ENCODE measurements around the gene CSTPP1. TPM values are rescaled to one million over a fixed set of nuclear protein-coding genes. Genes with fewer than 3 reads are reported as not detected.

The CSTPP1 gene
- total RNA-seq, 4 donors from 2014 or later, result 4.3 to 8.1 (median 6.4) TPM

DNA sequence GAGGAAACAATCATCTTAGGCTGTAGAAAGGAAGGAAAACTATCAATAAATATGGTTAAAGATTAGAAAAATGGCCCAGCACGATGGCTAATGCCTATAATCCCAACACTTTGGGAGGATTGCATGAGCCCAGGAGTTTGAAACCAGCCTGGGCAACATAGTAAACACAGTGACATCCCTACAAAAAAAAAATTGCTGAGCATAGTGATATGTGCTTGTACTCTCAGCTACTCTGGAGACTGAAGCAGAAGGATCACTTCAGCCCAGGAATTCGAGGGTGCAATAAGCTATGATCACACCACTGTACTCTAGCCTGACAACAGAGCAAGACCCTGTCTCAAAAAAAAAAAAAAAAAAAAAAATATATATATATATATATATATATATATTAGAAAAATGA is 185.2 kb downstream of the CSTPP1 start:
- intact Hi-C loops (cut with DNase I; ENCODE audit: low total_unique reads), result no loop called here
- DNase-seq (no peak), ATAC-seq (no peak)
- no peaks in the 10 kb centered on the region for H3K36me3 ChIP-seq
- in situ Hi-C loops (cut with MboI; ENCODE audit: low sequenced_read_pairs in 4 of 4), result no loop called here
- no peak overlapping the region for H3K27ac ChIP-seq
- no peak for TF ChIP-seq POLR2A (IDR thresholded peaks at IDR 0.05)
- TF ChIP-seq, protein P1, sequence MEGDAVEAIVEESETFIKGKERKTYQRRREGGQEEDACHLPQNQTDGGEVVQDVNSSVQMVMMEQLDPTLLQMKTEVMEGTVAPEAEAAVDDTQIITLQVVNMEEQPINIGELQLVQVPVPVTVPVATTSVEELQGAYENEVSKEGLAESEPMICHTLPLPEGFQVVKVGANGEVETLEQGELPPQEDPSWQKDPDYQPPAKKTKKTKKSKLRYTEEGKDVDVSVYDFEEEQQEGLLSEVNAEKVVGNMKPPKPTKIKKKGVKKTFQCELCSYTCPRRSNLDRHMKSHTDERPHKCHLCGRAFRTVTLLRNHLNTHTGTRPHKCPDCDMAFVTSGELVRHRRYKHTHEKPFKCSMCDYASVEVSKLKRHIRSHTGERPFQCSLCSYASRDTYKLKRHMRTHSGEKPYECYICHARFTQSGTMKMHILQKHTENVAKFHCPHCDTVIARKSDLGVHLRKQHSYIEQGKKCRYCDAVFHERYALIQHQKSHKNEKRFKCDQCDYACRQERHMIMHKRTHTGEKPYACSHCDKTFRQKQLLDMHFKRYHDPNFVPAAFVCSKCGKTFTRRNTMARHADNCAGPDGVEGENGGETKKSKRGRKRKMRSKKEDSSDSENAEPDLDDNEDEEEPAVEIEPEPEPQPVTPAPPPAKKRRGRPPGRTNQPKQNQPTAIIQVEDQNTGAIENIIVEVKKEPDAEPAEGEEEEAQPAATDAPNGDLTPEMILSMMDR (IDR thresholded peaks at IDR 0.05 in 4 of 5, conservative IDR thresholded peaks at IDR 0.05 in 1 of 5), result no peak
- no peaks in the 10 kb centered on the region for H3K4me1 ChIP-seq
- H3K9me3 ChIP-seq, result no peaks in the 10 kb centered on the region
- H3K27me3 ChIP-seq, result no peaks in the 10 kb centered on the region
- no peak overlapping the region for H3K4me3 ChIP-seq

DNA sequence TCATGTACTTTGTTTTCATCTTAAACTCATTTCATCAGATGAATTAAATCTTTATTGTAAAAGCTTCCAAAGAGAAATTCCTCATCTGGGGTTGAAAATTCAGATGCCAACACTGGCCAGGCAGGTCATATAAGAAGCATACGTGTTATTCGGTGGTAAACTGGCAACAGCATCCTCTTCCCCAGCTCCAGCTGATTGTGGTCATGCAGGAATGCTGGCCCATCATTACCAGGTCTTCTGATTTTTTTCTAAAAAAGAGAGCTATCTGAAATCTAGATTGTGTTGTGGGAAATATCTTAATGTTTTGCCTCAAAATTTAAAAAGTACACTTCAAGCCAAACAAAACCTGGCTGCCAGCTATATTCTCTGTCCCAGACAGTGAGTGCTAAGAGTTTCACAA is 186.5 kb downstream of the CSTPP1 start:
- TF ChIP-seq POLR2A (IDR thresholded peaks at IDR 0.05), result no peak
- TF ChIP-seq, protein P1 (IDR thresholded peaks at IDR 0.05 in 4 of 5, conservative IDR thresholded peaks at IDR 0.05 in 1 of 5), result no peak
- ATAC-seq, result no peak
- Histone ChIP-seq H3K4me3 (no peak overlapping the region), H3K27me3 (no peaks in the 10 kb centered on the region), H3K36me3 (no peaks in the 10 kb centered on the region), H3K4me1 (no peaks in the 10 kb centered on the region), H3K9me3 (no peaks in the 10 kb centered on the region), H3K27ac (no peak overlapping the region)
- in situ Hi-C loops (cut with MboI; ENCODE audit: low sequenced_read_pairs in 4 of 4) (no loop called here), intact Hi-C loops (cut with DNase I; ENCODE audit: low total_unique reads) (no loop called here)
- DNase-seq, result no peak

DNA sequence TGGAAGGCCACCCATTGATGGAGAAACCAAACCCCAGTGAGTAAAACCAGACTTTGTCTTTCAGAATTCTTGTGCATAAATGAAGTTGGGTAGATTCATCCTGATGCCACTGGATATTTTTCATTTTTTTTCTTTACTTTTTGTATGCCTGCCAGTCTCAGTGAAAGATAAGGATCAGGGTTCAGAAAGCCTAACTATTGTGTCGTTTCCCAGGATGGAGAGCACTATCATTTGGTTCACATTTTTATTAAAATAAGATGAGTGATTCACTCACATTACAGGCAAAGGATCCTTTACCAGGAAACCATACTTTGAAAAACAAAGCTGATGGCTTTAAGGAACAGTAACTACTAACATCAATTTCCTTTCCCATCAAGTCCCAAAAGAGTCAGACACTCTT is 188.1 kb downstream of the CSTPP1 start:
- in situ Hi-C loops (cut with MboI; ENCODE audit: low sequenced_read_pairs in 4 of 4) (no loop called here), intact Hi-C loops (cut with DNase I; ENCODE audit: low total_unique reads) (no loop called here)
- Histone ChIP-seq H3K9me3 (no peaks in the 10 kb centered on the region), H3K4me1 (no peaks in the 10 kb centered on the region), H3K27ac (no peak overlapping the region), H3K36me3 (no peaks in the 10 kb centered on the region), H3K4me3 (no peak overlapping the region), H3K27me3 (no peaks in the 10 kb centered on the region)
- TF ChIP-seq, protein P1 (IDR thresholded peaks at IDR 0.05 in 4 of 5, conservative IDR thresholded peaks at IDR 0.05 in 1 of 5), result no peak
- TF ChIP-seq POLR2A (IDR thresholded peaks at IDR 0.05), result no peak
- ATAC-seq (no peak), DNase-seq (no peak)

DNA sequence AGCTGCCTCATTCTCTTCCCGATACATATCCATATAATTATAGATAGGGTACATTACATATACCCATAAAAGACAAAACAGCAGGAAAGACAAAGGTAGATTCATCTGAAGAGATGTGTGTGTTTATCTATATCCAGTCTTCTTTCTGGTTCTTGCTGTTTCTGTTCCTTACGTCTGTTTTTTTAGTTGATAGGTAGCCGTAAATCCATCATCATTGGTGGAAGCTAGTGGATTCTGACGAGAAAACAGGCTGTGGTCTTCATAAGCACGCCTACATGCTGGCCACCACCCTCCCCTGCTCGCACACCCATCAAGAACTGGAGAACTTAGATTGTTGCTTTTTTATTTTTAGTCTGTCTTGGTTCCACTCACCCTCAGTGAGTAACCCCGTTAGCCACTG is 188.5 kb downstream of the CSTPP1 start:
- H3K27me3 ChIP-seq, result no peaks in the 10 kb centered on the region
- DNase-seq (no peak), ATAC-seq (no peak)
- intact Hi-C loops (cut with DNase I; ENCODE audit: low total_unique reads) (no loop called here), in situ Hi-C loops (cut with MboI; ENCODE audit: low sequenced_read_pairs in 4 of 4) (no loop called here)
- no peaks in the 10 kb centered on the region for H3K9me3 ChIP-seq
- TF ChIP-seq POLR2A (IDR thresholded peaks at IDR 0.05), result no peak
- TF ChIP-seq, protein P1 (IDR thresholded peaks at IDR 0.05 in 4 of 5, conservative IDR thresholded peaks at IDR 0.05 in 1 of 5), result no peak
- H3K4me3 ChIP-seq, result no peak overlapping the region
- H3K4me1 ChIP-seq, result no peaks in the 10 kb centered on the region
- H3K36me3 ChIP-seq, result no peaks in the 10 kb centered on the region
- no peak overlapping the region for H3K27ac ChIP-seq

DNA sequence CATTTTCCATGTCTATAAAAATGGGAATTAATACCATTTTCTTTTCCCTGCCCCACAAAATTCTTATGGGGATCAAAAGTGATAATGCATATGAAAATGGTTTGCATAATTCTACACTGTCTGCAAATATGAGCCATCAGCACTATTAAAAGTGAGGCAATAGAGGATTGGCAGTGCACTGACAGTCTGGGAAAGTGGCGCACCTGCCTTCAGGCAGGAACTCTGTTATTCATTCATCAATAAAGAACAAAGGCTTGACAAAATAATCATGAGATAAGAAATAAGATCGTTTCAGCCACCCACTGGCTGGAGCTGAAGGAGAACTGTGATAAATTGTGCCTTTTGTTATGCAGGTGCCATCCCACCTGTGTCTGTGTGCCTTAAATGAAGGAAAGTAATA is 190.7 kb downstream of the CSTPP1 start:
- no peak overlapping the region for H3K27ac ChIP-seq
- no peak overlapping the region for H3K4me3 ChIP-seq
- intact Hi-C loops (cut with DNase I; ENCODE audit: low total_unique reads), result no loop called here
- TF ChIP-seq POLR2A (IDR thresholded peaks at IDR 0.05), result no peak
- TF ChIP-seq, protein P1 (IDR thresholded peaks at IDR 0.05 in 4 of 5, conservative IDR thresholded peaks at IDR 0.05 in 1 of 5), result no peak
- no peaks in the 10 kb centered on the region for H3K27me3 ChIP-seq
- H3K36me3 ChIP-seq, result no peaks in the 10 kb centered on the region
- in situ Hi-C loops (cut with MboI; ENCODE audit: low sequenced_read_pairs in 4 of 4), result no loop called here
- DNase-seq, result no peak
- no peaks in the 10 kb centered on the region for H3K9me3 ChIP-seq
- ATAC-seq, result no peak
- no peaks in the 10 kb centered on the region for H3K4me1 ChIP-seq

Data from gastrocnemius medialis (tissue), 4 donors.